HG02623 (cell line): Measurements from ENCODE around the gene CILP.

ENCODE experiments used
- ATAC-seq: cut with Tn5 transposase; IDR thresholded peaks from one replicate; pipeline ENCODE4 v1.9.1; 2021; ENCODE audit warnings: moderate library complexity; ENCODE audit not compliant: unreplicated experiment

CILP gene

DNA sequence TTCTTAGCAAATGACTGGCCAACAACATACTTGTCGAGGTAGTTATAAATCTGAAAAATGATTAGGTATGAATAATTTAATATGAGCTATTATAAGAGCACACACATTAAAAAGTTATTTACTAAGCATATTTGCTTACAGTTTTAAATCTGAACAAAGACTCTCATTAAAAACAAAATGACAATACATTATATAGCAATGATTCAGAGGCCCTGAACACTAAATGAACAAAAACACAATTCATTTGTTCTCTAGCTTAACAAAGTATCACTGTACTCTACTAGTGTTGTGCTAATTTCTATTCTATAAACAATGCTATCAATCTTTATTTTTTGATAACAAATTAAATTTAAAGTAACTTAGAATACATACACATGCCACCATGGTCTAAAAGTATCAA lies 47.1 kb downstream of the CILP start:
- no peak for ATAC-seq

DNA sequence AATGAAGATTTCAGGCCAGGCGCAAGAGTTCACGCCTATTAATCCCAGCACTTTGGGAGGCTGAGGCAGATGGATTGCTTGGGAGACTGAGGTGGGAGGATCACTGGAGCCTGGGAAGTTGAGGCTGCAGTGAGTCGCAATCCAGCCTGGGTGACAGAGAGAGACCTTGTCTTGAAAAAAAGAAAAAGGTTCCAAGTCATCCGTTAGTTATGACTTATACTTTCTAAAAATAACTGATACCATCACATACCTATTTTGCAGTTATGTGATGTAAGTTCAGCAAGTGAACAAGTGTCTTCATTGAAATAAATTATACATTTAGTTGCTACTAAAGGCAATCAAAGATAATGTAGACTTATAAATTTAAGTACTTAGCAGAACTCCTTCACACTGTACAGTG lies 48.2 kb downstream of the CILP start:
- ATAC-seq: no peak

DNA sequence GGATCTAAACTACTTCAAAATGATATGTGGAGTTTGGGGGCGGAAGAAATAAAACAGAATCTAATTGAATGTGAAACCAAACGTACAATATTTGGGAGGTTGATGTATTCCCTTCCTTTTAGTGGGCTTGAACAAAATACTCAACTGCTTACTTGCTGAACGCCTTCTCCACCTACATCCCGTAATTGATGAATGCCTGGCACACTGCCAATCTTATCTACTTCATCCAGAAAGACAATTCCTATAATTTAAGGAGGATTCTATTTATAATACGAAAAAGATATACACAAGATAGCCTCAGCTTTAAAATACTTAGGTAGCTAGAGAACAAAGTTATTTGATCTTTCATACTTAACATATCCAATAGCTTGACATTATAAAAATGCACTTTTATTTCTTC lies 54.6 kb downstream of the CILP start:
- no peak for ATAC-seq

DNA sequence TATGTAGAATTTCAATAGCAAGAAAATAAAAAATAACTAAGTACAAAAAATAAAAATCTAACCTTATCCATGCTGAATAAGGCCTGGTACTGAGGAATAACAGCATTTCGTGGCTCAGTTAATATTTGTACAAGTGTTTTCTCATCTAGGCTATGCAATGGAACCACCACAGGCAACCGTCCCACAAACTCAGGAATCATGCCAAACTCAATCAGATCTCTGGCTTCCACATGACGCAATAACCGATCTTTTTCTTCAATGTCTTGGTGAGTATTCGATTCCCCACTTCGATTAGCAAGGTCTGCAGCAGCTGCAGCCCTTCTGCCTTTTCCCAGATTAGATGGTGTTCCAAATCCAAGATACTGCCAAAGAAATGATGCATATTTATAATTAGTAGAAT lies 56.6 kb downstream of the CILP start:
- no peak for ATAC-seq

DNA sequence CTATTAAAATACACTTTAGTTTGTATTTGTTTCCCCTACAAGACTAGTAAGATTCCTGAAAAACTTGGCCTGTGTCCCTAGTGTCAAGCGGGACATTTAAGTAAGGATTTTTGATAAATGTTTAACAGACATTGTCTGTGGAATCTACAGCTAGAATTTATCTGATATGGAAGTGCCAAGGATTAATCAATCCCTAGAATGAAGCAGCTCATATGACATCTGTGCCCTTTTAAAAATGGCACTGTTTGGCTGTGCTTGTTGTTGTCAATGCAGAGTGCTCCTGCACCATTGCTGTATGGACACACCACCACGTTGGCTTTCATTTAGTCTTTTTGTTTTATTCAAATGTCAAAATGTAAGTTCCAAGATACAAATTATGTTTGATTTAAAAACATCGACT lies 63.4 kb downstream of the CILP start:
- no peak for ATAC-seq

DNA sequence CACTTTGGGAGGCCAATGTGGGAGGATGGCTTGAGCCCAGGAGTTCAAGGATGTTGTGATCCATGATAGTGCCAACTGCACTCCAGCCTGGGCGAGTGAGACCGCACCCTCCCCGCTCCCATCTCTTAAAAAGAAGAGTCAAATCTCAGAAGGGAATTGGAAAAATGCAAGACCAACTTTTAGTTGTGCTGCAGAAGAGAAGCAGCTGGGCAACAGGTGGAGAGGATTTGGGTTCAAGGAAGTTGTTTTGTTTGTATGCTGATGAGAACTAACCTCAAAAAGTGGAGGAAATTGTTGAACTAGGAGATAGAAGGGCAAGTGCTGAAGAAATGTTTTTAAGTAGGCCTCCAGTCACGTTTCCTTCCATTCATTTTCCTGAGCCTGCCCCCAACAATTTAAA lies 64.8 kb downstream of the CILP start:
- no peak for ATAC-seq
